ENCODE data around the gene NOB1.

Gene NOB1

GRCh38 chr16:69787883-69788282 is 33.2 kb upstream of the NOB1 start:
- H3K27ac ChIP-seq, result no peak overlapping the region
- peaks cover 70 to 100% (median 86%) of the 10 kb centered on the region in 11 experiments for H3K36me3 ChIP-seq
- H3K4me2 ChIP-seq, result no peak overlapping the region
- peaks cover 0 to 87% (median 5%) of the 10 kb centered on the region in 11 experiments; a peak in 8 of 22 replicates for H4K20me1 ChIP-seq
- no peaks in the 10 kb centered on the region for H3K9me3 ChIP-seq (replicated peaks in 1 of 11)
- H3K27me3 ChIP-seq, result no peaks in the 10 kb centered on the region
- no peaks in the 10 kb centered on the region for H3K4me1 ChIP-seq
- no peak for TF ChIP-seq Cebpa-rat (IDR thresholded peaks at IDR 0.05)
- no peak overlapping the region for H3K4me3 ChIP-seq
- H3K9ac ChIP-seq, result no peak overlapping the region

DNA sequence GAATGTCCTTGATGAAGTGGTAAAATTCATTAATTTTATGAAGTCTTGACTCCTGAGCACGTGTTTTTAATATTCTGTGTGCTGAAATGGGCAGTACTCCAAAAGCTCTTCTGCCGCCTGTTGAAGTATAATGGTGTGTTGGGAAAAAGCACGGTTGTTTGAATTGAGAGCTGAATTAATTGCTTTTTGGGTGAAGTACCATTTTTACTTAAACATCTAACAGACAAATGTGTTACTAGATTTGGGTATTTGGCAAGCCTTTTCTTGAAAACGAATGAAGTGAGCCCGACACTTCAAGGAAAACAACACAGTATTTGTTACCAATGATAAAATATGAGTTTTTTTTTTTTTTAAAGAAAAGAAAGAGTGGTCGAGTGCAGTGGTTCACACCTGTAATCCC is 29.9 kb upstream of the NOB1 start:
- Histone ChIP-seq H4K20me1 (peaks cover 0 to 89% (median 9%) of the 10 kb centered on the region in 11 experiments; a peak in 13 of 22 replicates), H3K4me3 (no peak overlapping the region), H3K9me3 (replicated peaks in 1 of 11) (no peaks in the 10 kb centered on the region), H3K4me1 (peaks cover 0 to 7% (median 0%) of the 10 kb centered on the region in 10 experiments; a peak in 2 of 20 replicates), H3K9ac (no peak overlapping the region), H3K36me3 (peaks cover 41 to 94% (median 71%) of the 10 kb centered on the region in 11 experiments), H3K27ac (no peak overlapping the region), H3K4me2 (no peak overlapping the region), H3K27me3 (no peaks in the 10 kb centered on the region)
- TF ChIP-seq Cebpa-rat (IDR thresholded peaks at IDR 0.05), result no peak

DNA sequence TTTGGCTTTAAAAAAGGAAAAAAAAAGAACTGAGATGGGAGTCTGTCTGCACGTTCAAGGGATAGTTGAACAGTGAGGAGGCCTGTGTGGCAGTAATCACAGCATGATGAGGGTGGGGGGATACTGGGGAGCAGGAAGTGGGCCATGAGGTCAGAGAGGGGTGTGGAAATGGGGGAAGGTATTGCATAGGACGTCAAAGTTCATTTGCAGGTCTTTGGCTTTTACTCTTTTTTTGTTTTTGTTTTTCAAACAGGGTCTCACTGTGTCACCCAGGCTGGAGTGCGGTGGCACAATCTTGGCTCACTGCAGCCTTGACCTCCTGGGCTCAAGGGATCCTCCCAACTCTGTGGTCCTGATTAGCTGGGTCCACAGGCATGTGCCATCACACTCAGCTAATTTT is 26.4 kb upstream of the NOB1 start:
- Histone ChIP-seq H3K27me3 (no peaks in the 10 kb centered on the region), H3K9me3 (replicated peaks in 1 of 11) (peaks cover 4 to 7% (median 6%) of the 10 kb centered on the region in 11 experiments), H3K9ac (no peak overlapping the region), H3K36me3 (peaks cover 27 to 90% (median 56%) of the 10 kb centered on the region in 11 experiments), H3K4me1 (peaks cover 0 to 7% (median 0%) of the 10 kb centered on the region in 10 experiments; a peak in 2 of 20 replicates), H4K20me1 (peaks cover 0 to 85% (median 9%) of the 10 kb centered on the region in 11 experiments; a peak in 13 of 22 replicates), H3K4me2 (no peak overlapping the region), H3K4me3 (no peak overlapping the region), H3K27ac (no peak overlapping the region)
- no peak for TF ChIP-seq Cebpa-rat (IDR thresholded peaks at IDR 0.05)

DNA sequence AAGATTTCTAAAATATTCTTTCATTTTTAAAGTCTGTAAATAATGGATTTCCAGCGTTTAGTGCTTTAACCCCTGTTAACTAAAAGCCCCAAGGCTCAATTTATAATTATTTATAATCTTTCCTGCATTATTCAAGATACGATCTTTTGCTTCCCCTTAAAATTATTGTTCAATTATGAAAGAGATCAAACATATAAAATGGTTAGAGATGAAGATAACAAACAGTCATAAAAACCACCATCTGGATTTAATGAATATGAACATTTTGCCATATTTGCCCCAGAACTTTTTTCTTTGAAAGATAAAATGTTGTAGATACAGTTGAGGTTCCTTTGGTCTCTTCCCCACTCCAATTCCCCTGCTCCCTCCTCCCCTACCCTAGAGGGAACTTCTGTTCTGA is 25.0 kb upstream of the NOB1 start:
- H3K36me3 ChIP-seq, result peaks cover 40 to 90% (median 63%) of the 10 kb centered on the region in 11 experiments
- peaks cover 18 to 21% (median 20%) of the 10 kb centered on the region in 11 experiments for H3K9me3 ChIP-seq (replicated peaks in 1 of 11)
- no peaks in the 10 kb centered on the region for H3K27me3 ChIP-seq
- peaks cover 0 to 7% (median 0%) of the 10 kb centered on the region in 10 experiments; a peak in 2 of 20 replicates for H3K4me1 ChIP-seq
- H4K20me1 ChIP-seq, result peaks cover 0 to 77% (median 9%) of the 10 kb centered on the region in 11 experiments; a peak in 13 of 22 replicates
- H3K27ac ChIP-seq, result no peak overlapping the region
- no peak for TF ChIP-seq Cebpa-rat (IDR thresholded peaks at IDR 0.05)
- H3K9ac ChIP-seq, result no peak overlapping the region
- no peak overlapping the region for H3K4me2 ChIP-seq
- H3K4me3 ChIP-seq, result no peak overlapping the region

DNA sequence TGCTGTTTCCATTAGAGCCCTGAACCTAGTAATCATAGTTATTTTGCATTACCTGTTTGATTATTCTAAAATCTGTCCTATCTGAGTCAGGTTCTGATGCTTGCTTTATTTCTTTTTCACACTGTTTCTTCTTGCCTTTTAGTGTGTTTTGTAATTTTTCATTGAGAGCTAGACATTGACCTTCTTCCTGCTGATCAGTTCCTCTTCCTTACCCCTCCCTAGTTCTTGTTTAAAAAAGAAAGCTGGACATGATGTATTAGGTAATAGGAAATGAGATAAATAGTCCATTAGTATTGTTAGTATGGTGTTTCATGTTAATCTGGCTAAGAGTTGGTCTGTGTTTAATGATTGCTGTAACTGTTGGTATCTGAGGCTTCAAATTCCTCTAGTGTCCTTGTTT is 20.8 kb upstream of the NOB1 start:
- Histone ChIP-seq H3K4me1 (peaks cover 0 to 31% (median 12%) of the 10 kb centered on the region in 10 experiments; a peak in 13 of 20 replicates), H4K20me1 (peaks cover 14 to 73% (median 28%) of the 10 kb centered on the region in 11 experiments; a peak in 19 of 22 replicates), H3K9me3 (replicated peaks in 1 of 11) (peaks cover 28 to 40% (median 30%) of the 10 kb centered on the region in 11 experiments), H3K4me3 (no peak overlapping the region), H3K4me2 (no peak overlapping the region), H3K9ac (no peak overlapping the region), H3K27ac (no peak overlapping the region), H3K36me3 (peaks cover 32 to 71% (median 43%) of the 10 kb centered on the region in 11 experiments), H3K27me3 (no peaks in the 10 kb centered on the region)
- no peak for TF ChIP-seq Cebpa-rat (IDR thresholded peaks at IDR 0.05)

GRCh38 chr16:69773260-69773947 is 18.7 kb upstream of the NOB1 start:
- Histone ChIP-seq H3K4me3 (no peak overlapping the region), H3K4me2 (peak overlapping the region in 4 of 11 experiments; percentile 24 to 35 (median 26); a peak in 5 of 22 replicates)
- TF ChIP-seq Cebpa-rat (IDR thresholded peaks at IDR 0.05), result no peak

GRCh38 chr16:69771651-69771967 is 16.9 kb upstream of the NOB1 start:
- Histone ChIP-seq H4K20me1 (peaks cover 25 to 84% (median 61%) of the 10 kb centered on the region in 11 experiments; a peak in 20 of 22 replicates), H3K4me2 (peak overlapping the region in 1 of 11 experiments; percentile 37; a peak in 1 of 22 replicates), H3K36me3 (peaks cover 22 to 51% (median 29%) of the 10 kb centered on the region in 11 experiments), H3K27me3 (no peaks in the 10 kb centered on the region), H3K27ac (no peak overlapping the region), H3K4me3 (no peak overlapping the region), H3K9ac (no peak overlapping the region), H3K4me1 (peaks cover 0 to 35% (median 15%) of the 10 kb centered on the region in 10 experiments; a peak in 14 of 20 replicates), H3K9me3 (replicated peaks in 1 of 11) (peaks cover 26 to 39% (median 28%) of the 10 kb centered on the region in 11 experiments)
- TF ChIP-seq Cebpa-rat (IDR thresholded peaks at IDR 0.05), result no peak

More at GRCh38 chr16:69773260-69773947, 18.7 kb upstream of the NOB1 start:
- H3K9me3 ChIP-seq (replicated peaks in 1 of 11), result peaks cover 28 to 40% (median 30%) of the 10 kb centered on the region in 11 experiments
- no peaks in the 10 kb centered on the region for H3K27me3 ChIP-seq
- H3K4me1 ChIP-seq, result peaks cover 0 to 35% (median 15%) of the 10 kb centered on the region in 10 experiments; a peak in 13 of 20 replicates
- H3K9ac ChIP-seq, result no peak overlapping the region
- peaks cover 28 to 62% (median 36%) of the 10 kb centered on the region in 11 experiments for H3K36me3 ChIP-seq
- H4K20me1 ChIP-seq, result peaks cover 25 to 74% (median 47%) of the 10 kb centered on the region in 11 experiments; a peak in 20 of 22 replicates
- H3K27ac ChIP-seq, result no peak overlapping the region

DNA sequence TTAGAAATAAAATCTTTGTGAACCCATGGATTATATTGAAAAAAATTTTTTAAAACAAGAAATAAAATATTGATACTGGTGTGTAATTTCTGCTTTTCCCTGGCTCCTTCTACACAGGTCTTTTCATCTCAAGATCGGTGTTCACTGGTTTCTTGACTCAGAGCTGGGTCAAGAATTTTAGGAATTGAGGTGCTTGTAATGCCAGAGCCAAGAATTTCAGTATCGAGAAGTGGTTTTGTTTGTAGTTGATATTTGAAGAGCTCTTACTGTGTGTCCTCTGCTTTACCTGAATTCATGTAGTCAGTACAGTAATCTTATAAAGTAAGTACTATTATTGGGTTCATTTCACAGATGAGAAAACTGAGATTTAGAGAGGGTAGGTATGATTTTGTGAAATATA is 14.7 kb upstream of the NOB1 start:
- H3K27me3 ChIP-seq, result no peaks in the 10 kb centered on the region
- no peak for TF ChIP-seq Cebpa-rat (IDR thresholded peaks at IDR 0.05)
- H3K4me1 ChIP-seq, result peaks cover 0 to 48% (median 20%) of the 10 kb centered on the region in 10 experiments; a peak in 14 of 20 replicates
- no peak overlapping the region for H3K27ac ChIP-seq
- no peak overlapping the region for H3K9ac ChIP-seq
- peaks cover 4 to 45% (median 15%) of the 10 kb centered on the region in 11 experiments; a peak in 19 of 22 replicates for H3K36me3 ChIP-seq
- H3K9me3 ChIP-seq (replicated peaks in 1 of 11), result peaks cover 4 to 17% (median 6%) of the 10 kb centered on the region in 11 experiments; a peak in 19 of 22 replicates
- H3K4me3 ChIP-seq, result no peak overlapping the region
- peaks cover 25 to 99% (median 77%) of the 10 kb centered on the region in 11 experiments; a peak in 20 of 22 replicates for H4K20me1 ChIP-seq
- H3K4me2 ChIP-seq, result no peak overlapping the region

DNA sequence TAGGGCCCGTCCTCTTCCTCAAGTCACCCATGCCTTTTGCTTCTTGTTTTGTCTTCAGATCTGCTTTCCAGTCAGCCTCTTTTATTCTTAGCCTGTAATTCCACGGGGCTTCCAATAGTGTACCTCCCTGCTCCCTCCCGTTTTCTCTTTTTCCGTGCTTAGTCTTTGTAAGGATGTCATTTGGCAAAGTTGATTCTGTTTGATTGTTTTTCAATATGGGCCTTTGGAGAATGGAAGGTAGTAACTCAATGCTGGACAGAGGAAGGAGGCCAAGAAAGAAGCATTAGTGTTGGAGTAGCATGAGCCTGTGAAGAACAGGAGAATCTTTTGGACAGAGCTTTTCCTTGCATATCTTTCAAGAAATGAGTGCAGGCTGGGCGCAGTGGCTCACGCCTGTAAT is 13.9 kb upstream of the NOB1 start:
- Histone ChIP-seq H3K27ac (no peak overlapping the region), H3K9ac (no peak overlapping the region)

More for the DNA sequence above, 13.9 kb upstream of the NOB1 start:
- Histone ChIP-seq H3K4me3 (no peak overlapping the region), H3K4me2 (no peak overlapping the region), H3K4me1 (peaks cover 1 to 55% (median 24%) of the 10 kb centered on the region in 10 experiments; a peak in 19 of 20 replicates), H3K9me3 (replicated peaks in 1 of 11) (peaks cover 0 to 9% (median 0%) of the 10 kb centered on the region in 11 experiments; a peak in 5 of 22 replicates), H3K36me3 (peaks cover 0 to 37% (median 11%) of the 10 kb centered on the region in 11 experiments; a peak in 14 of 22 replicates), H3K27me3 (no peaks in the 10 kb centered on the region), H4K20me1 (peaks cover 25 to 100% (median 77%) of the 10 kb centered on the region in 11 experiments; a peak in 20 of 22 replicates)
- TF ChIP-seq Cebpa-rat (IDR thresholded peaks at IDR 0.05), result no peak

Measured in BLaER1 treated with 17β-estradiol and CSF1 and Interleukin-3, amounts not matched to agents 10 nM and 100 nM (cell line).